Transverse colon (tissue), 4 donors: ENCODE data around the gene CAPRIN1. TPM values are rescaled to one million over a fixed set of nuclear protein-coding genes. Genes with fewer than 3 reads are reported as not detected.
A peak's percentile ranks its signal among the peaks of the same experiment; 100 is the strongest.

ENCODE experiments used
- DNase-seq: peaks from one replicate; pipeline ENCODE4 v3.0.0-alpha.2; 2019
- H3K27ac ChIP-seq, 4 donors: fragments of 200-600 bp; sonication (generic); 2 replicates each; pipeline ENCODE4 v1.5.1; 2016 to 2018; ENCODE audit warnings: inconsistent platforms in 4 of 4
- H3K27me3 ChIP-seq: fragments of 200-600 bp; sonication (generic); 2 replicates; pipeline ENCODE4 v1.5.1; 2017; ENCODE audit warnings: inconsistent platforms
- H3K36me3 ChIP-seq, 4 donors: fragments of 200-600 bp; sonication (generic); 2 replicates each; pipeline ENCODE4 v1.5.1; 2017 to 2019; ENCODE audit warnings: inconsistent platforms in 4 of 4
- H3K4me1 ChIP-seq, 4 donors: fragments of 200-600 bp; sonication (generic); 2 replicates each; pipeline ENCODE4 v1.5.1; 2017 to 2020; ENCODE audit warnings: inconsistent platforms in 4 of 4
- H3K4me3 ChIP-seq, 4 donors: fragments of 200-600 bp; sonication (generic); 1 replicate in 1 of 4; 2 replicates in 3 of 4; pipeline versions ENCODE4 v1.5.1 to v1.6.1; 2017 to 2019; ENCODE audit warnings: inconsistent platforms in 4 of 4
- H3K9me3 ChIP-seq, 2 donors: fragments of 200-600 bp; sonication (generic); 2 replicates each; pipeline ENCODE4 v1.5.1; 2017 to 2019; ENCODE audit warnings: inconsistent platforms in 2 of 2
- EP300 ChIP-seq: sonication (generic); formaldehyde crosslinking; IDR thresholded peaks from one replicate; pipeline ENCODE4 v1.6.1; 2017; ENCODE audit warnings: antibody characterized with exemption, low read depth
- POLR2A ChIP-seq: fragments of 450-650 bp; IDR thresholded peaks from one replicate; pipeline ENCODE4 v1.6.1; 2016; ENCODE audit warnings: antibody characterized with exemption, mild to moderate bottlenecking, moderate library complexity
- POLR2AphosphoS5 ChIP-seq, 3 donors: sonication (generic); formaldehyde crosslinking; IDR thresholded peaks; one replicate each; pipeline ENCODE4 v1.6.1; 2016; ENCODE audit warnings: antibody characterized with exemption in 3 of 3
- WGBS, 2 donors: methylation state at CpG; one replicate each; pipeline ENCODE4 v1.1.5; 2018; ENCODE audit warnings: low coverage in 1 of 2; 5-methylcytosine and 5-hydroxymethylcytosine counted together
- in situ Hi-C, 4 donors: fragments of 200-750 bp; cut with MboI; loops; one replicate each; pipeline versions ENCODE4 v1.15.0 to v1.15.1; 2017; ENCODE audit warnings: low sequenced_read_pairs in 3 of 4, low pct_ligation_motif_present in 1 of 4, low pct_unique_long_range_greater_than_20kb in 1 of 4
- intact Hi-C: fragments of 100-400 bp; cut with DNase I; formaldehyde crosslinking; loops from one replicate; pipeline ENCODE4 v1.15.1; 2023; ENCODE audit warnings: low total_unique reads
- total RNA-seq, 4 donors: library from RNA; depleted of rRNA; stranded (reverse); fragments of >200 nt; gene quantifications; one replicate each; pipeline ENCODE4 v1.1.0, GENCODE V29; 2016
- TF ChIP-seq, protein P1 (sequence below), 5 experiments: fragments of 200-600 bp in 3 of 5; fragments of 450-650 bp in 2 of 5; sonication (generic) in 3 of 5; IDR thresholded peaks; 1 replicate in 2 of 5; 2 replicates in 3 of 5; pipeline ENCODE4 v1.5.1; 2016 to 2017; ENCODE audit warnings: antibody characterized with exemption in 5 of 5, inconsistent platforms in 3 of 5, mild to moderate bottlenecking in 2 of 5, moderate library complexity in 1 of 5

Gene CAPRIN1
- total RNA-seq, 4 donors from 2014 or later = 129 to 163 (median 152) TPM

DNA sequence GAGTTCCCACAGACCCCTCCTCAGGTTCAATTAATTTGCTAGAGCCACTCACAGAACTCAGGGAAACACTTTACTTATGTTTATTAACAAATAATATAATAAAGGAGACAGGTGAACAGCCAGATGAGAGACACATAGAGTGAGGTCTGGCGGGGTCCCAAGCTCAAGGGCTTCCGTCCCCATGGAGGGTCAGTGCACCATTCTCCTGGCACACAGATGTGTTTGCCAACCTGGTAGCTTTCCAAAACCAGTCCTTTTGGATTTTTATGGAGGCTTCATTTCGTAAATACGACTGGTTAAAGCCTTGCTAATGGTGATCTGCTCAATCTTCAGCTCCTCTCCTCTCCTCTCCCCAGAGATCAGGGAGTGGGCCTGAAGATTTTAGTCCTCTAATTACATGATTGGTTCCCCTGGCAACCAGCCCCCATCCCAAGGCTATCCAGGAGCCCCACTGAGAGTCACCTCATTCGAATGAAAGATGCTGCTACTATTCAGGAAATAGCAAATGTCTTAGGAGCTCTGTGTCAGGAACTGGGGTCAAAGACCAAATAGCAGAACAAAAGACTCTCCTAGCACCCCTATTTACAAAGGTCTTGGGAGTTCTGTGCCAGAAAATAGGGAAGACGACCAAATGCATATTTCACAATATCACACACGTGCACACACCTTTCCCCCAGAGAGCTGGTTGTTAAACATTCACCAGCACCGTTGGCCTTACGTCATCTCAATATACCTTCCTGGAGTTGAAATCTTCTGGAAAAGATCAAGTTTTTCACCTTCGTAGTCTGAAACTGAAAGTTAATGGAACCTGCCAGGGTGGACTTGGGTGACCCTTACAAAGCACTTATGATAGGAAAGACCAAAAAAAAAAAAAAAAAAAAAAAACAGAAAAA, 23.8 kb upstream of the CAPRIN1 start:
- Histone ChIP-seq H3K27me3 (no peaks in the 10 kb centered on the region), H3K36me3 (no peaks in the 10 kb centered on the region), H3K9me3 (no peaks in the 10 kb centered on the region), H3K4me3 (no peak overlapping the region), H3K4me1 (peaks cover 0 to 27% (median 13%) of the 10 kb centered on the region in 4 donors), H3K27ac (peak overlapping the region; percentile 69 to 91 (median 86))
- in situ Hi-C loops (no loop called here), intact Hi-C loops (no loop called here)
- TF ChIP-seq POLR2A = no peak
- no peak for TF ChIP-seq POLR2AphosphoS5 (IDR thresholded peaks at IDR 0.05)
- TF ChIP-seq, protein P1, sequence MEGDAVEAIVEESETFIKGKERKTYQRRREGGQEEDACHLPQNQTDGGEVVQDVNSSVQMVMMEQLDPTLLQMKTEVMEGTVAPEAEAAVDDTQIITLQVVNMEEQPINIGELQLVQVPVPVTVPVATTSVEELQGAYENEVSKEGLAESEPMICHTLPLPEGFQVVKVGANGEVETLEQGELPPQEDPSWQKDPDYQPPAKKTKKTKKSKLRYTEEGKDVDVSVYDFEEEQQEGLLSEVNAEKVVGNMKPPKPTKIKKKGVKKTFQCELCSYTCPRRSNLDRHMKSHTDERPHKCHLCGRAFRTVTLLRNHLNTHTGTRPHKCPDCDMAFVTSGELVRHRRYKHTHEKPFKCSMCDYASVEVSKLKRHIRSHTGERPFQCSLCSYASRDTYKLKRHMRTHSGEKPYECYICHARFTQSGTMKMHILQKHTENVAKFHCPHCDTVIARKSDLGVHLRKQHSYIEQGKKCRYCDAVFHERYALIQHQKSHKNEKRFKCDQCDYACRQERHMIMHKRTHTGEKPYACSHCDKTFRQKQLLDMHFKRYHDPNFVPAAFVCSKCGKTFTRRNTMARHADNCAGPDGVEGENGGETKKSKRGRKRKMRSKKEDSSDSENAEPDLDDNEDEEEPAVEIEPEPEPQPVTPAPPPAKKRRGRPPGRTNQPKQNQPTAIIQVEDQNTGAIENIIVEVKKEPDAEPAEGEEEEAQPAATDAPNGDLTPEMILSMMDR (IDR thresholded peaks at IDR 0.05) = no peak
- TF ChIP-seq EP300 = no peak
- WGBS, 2 donors = 32 to 63% methylated on average over 8 to 10 of the region's 10 CpGs
- peak; percentile 74 for DNase-seq

DNA sequence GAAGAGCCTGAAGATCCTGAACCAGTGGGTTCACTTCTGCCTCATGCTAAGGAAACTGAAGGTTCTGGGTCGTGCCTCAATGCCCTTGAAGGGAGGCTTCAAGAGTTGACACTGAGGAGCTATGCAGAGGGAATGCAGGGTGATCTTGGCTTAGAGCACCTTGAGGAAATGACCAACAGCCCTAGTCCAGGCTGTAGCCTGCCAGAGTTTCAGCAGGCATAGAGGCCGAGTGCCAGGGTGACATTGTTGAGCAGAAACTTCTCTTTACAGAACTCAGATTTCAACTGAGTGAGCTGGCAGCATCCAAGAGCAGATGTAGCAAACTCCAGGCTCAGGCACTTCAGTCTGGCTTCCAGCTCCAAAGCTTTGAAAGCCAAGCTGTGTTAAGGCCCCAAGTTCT, 23.1 kb upstream of the CAPRIN1 start:
- Histone ChIP-seq H3K27ac (peak overlapping the region; percentile 69 to 91 (median 86)), H3K9me3 (no peaks in the 10 kb centered on the region), H3K36me3 (no peaks in the 10 kb centered on the region), H3K4me3 (no peak overlapping the region), H3K4me1 (peaks cover 0 to 27% (median 13%) of the 10 kb centered on the region in 4 donors), H3K27me3 (no peaks in the 10 kb centered on the region)
- 40 to 63% methylated on average over 1 to 2 of the region's 2 CpGs for WGBS, 2 donors
- in situ Hi-C loops (no loop called here), intact Hi-C loops (no loop called here)
- no peak for TF ChIP-seq POLR2A
- TF ChIP-seq, protein P1 (IDR thresholded peaks at IDR 0.05) = no peak
- TF ChIP-seq POLR2AphosphoS5 (IDR thresholded peaks at IDR 0.05) = no peak
- no peak for TF ChIP-seq EP300
- DNase-seq = peak; percentile 14

DNA sequence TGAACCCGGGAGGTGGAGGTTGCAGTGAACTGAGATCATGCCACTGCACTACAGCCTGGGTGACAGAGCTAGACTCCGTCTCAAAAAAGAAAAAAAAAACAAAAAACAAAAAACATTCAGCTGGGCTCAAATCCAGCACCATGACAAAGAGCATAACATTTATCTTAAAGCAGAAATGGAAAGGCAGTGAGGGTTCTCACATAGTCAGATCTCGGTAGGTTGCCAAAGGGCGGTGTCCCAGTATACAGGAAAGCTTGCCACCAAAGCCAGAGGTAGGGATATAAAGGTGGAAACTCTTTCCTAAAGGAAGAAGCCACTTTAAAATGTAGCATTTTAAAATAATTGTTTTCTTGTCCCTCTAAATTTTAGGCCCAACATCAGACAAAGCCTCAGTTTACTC, 22.4 kb upstream of the CAPRIN1 start:
- in situ Hi-C loops (no loop called here), intact Hi-C loops (no loop called here)
- Histone ChIP-seq H3K27me3 (no peaks in the 10 kb centered on the region), H3K9me3 (no peaks in the 10 kb centered on the region), H3K4me1 (peaks cover 0 to 27% (median 13%) of the 10 kb centered on the region in 4 donors), H3K4me3 (no peak overlapping the region), H3K27ac (peak overlapping the region; percentile 69 to 91 (median 86)), H3K36me3 (no peaks in the 10 kb centered on the region)
- peak; percentile 73 for DNase-seq
- TF ChIP-seq POLR2AphosphoS5 (IDR thresholded peaks at IDR 0.05) (no peak), POLR2A (no peak), EP300 (no peak)
- TF ChIP-seq, protein P1 (IDR thresholded peaks at IDR 0.05) = no peak
- 18 to 53% methylated on average over 3 to 4 of the region's 4 CpGs for WGBS, 2 donors

DNA sequence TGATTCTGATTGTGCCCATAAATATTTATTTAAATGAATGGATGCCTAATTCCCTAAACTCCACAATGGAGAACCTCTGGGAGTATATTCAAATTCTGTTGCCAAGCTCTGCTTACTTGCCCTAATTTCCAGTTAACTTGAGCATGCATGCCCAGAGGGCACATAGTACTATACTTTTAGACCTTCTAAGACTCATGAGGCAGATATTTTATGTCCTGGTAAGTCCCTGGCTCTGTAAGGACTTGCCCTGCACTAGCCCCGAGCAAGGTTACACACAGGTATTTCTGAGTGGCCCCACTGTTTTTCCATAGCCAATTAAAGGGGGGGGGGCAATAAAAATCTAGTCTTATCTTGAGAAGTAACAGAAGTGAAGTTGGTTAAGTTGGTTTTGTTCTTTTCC, 21.1 kb upstream of the CAPRIN1 start:
- Histone ChIP-seq H3K4me1 (peaks cover 0 to 27% (median 13%) of the 10 kb centered on the region in 4 donors), H3K9me3 (no peaks in the 10 kb centered on the region), H3K27me3 (no peaks in the 10 kb centered on the region), H3K36me3 (no peaks in the 10 kb centered on the region), H3K27ac (no peak overlapping the region), H3K4me3 (no peak overlapping the region)
- intact Hi-C loops = no loop called here
- in situ Hi-C loops = no loop called here
- WGBS, 2 donors = 36% methylated on average over 1 of the region's 1 CpG; no CpG with 5 or more reads in 1 of the 2 donors
- no peak for DNase-seq
- TF ChIP-seq EP300 (no peak), POLR2AphosphoS5 (IDR thresholded peaks at IDR 0.05) (no peak), POLR2A (no peak)
- TF ChIP-seq, protein P1 (IDR thresholded peaks at IDR 0.05) = no peak
